Ishikawa (cell line): ENCODE measurements around the gene LAMC1.

Experiments
- CEBPB ChIP-seq: IDR thresholded peaks from 2 replicates; pipeline ENCODE4 v1.6.1; 2012
- EP300 ChIP-seq: IDR thresholded peaks from 2 replicates; pipeline ENCODE4 v1.6.1; 2012; ENCODE audit warnings: borderline replicate concordance
- RAD21 ChIP-seq: IDR thresholded peaks from 2 replicates; pipeline ENCODE4 v1.6.1; 2012; ENCODE audit warnings: low read depth
- TAF1 ChIP-seq: IDR thresholded peaks from 2 replicates; pipeline ENCODE4 v1.6.1; 2012; ENCODE audit warnings: low read depth, mild to moderate bottlenecking
- TCF12 ChIP-seq: IDR thresholded peaks from 2 replicates; pipeline ENCODE4 v1.6.1; 2012; ENCODE audit warnings: low read depth
- TEAD4 ChIP-seq: IDR thresholded peaks from 2 replicates; pipeline ENCODE4 v1.6.1; 2012
- YY1 ChIP-seq: IDR thresholded peaks from 2 replicates; pipeline ENCODE4 v1.6.1; 2012; ENCODE audit warnings: low read depth
- TF ChIP-seq, protein P1 (sequence below): IDR thresholded peaks from 2 replicates; pipeline ENCODE4 v1.6.1; 2012; ENCODE audit warnings: low read depth, mild to moderate bottlenecking
- TF ChIP-seq, protein P2 (sequence below): IDR thresholded peaks from 2 replicates; pipeline ENCODE4 v1.6.1; 2012

DNA sequence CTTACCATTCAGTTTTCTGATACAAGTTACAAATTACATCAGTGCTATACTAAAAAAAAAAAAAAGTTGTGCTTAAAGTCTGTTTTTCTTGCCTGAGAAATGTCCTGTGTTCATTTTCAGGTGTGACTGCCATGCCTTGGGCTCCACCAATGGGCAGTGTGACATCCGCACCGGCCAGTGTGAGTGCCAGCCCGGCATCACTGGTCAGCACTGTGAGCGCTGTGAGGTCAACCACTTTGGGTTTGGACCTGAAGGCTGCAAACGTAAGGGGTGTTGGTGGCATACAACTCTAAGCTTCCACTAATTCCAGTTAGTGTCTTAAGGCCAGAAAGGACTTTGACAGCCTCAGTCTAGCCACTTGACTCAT lies 102.8 kb downstream of the LAMC1 start:
- TF ChIP-seq, protein P1, sequence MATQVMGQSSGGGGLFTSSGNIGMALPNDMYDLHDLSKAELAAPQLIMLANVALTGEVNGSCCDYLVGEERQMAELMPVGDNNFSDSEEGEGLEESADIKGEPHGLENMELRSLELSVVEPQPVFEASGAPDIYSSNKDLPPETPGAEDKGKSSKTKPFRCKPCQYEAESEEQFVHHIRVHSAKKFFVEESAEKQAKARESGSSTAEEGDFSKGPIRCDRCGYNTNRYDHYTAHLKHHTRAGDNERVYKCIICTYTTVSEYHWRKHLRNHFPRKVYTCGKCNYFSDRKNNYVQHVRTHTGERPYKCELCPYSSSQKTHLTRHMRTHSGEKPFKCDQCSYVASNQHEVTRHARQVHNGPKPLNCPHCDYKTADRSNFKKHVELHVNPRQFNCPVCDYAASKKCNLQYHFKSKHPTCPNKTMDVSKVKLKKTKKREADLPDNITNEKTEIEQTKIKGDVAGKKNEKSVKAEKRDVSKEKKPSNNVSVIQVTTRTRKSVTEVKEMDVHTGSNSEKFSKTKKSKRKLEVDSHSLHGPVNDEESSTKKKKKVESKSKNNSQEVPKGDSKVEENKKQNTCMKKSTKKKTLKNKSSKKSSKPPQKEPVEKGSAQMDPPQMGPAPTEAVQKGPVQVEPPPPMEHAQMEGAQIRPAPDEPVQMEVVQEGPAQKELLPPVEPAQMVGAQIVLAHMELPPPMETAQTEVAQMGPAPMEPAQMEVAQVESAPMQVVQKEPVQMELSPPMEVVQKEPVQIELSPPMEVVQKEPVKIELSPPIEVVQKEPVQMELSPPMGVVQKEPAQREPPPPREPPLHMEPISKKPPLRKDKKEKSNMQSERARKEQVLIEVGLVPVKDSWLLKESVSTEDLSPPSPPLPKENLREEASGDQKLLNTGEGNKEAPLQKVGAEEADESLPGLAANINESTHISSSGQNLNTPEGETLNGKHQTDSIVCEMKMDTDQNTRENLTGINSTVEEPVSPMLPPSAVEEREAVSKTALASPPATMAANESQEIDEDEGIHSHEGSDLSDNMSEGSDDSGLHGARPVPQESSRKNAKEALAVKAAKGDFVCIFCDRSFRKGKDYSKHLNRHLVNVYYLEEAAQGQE = no peak
- no peak for TF ChIP-seq RAD21
- TF ChIP-seq EP300 = no peak
- no peak for TF ChIP-seq CEBPB
- TF ChIP-seq TCF12 = no peak
- TF ChIP-seq, protein P2, sequence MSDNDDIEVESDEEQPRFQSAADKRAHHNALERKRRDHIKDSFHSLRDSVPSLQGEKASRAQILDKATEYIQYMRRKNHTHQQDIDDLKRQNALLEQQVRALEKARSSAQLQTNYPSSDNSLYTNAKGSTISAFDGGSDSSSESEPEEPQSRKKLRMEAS = no peak
- TF ChIP-seq TAF1 = no peak
- no peak for TF ChIP-seq YY1
- no peak for TF ChIP-seq TEAD4
